Amygdala (tissue), 56 donors: ENCODE measurements around the gene IMMP2L.
"Not testable (repeated sequence)": the region's sequence is repeated elsewhere in the genome, so short reads cannot be mapped to it uniquely, and the experiment has no call there.

Source experiments
- DNase-seq, 56 donors: peaks; one replicate each; lab custom pipeline; 2025; lab: John Stamatoyannopoulos, UW

The IMMP2L gene

GRCh38 chr7:110987127-110987693 lies 575.1 kb downstream of the IMMP2L start:
- DNase-seq, result no peak

- no peak for DNase-seq
Observed at GRCh38 chr7:110983822-110984456, 578.4 kb downstream of the IMMP2L start.

GRCh38 chr7:110977127-110977737 lies 585.1 kb downstream of the IMMP2L start:
- DNase-seq, result no peak

GRCh38 chr7:110975486-110975885 lies 586.8 kb downstream of the IMMP2L start:
- DNase-seq, result no peak

GRCh38 chr7:110974441-110974840 lies 587.9 kb downstream of the IMMP2L start:
- DNase-seq, result peak in 4 of 56 donors; percentile 0 to 6 (median 4)

GRCh38 chr7:110973196-110973990 lies 588.9 kb downstream of the IMMP2L start:
- peak in 1 of 56 donors; percentile 1 for DNase-seq

GRCh38 chr7:110964775-110965174 lies 597.5 kb downstream of the IMMP2L start:
- no peak for DNase-seq

GRCh38 chr7:110962826-110963225 lies 599.5 kb downstream of the IMMP2L start:
- no peak for DNase-seq

- DNase-seq, result no peak
Observed at GRCh38 chr7:110962374-110962773, 599.9 kb downstream of the IMMP2L start.

GRCh38 chr7:110960811-110961210 lies 601.5 kb downstream of the IMMP2L start:
- DNase-seq, result no peak

- no peak for DNase-seq
Observed at GRCh38 chr7:110948280-110948679, 614.0 kb downstream of the IMMP2L start.

- DNase-seq, result no peak
Observed at GRCh38 chr7:110947408-110947807, 614.9 kb downstream of the IMMP2L start.

- no peak for DNase-seq
Observed at GRCh38 chr7:110944966-110945644, 617.2 kb downstream of the IMMP2L start.

- DNase-seq, result no peak
Observed at GRCh38 chr7:110944448-110944847, 617.8 kb downstream of the IMMP2L start.

- no peak for DNase-seq
Observed at GRCh38 chr7:110943701-110944345, 618.5 kb downstream of the IMMP2L start.

GRCh38 chr7:110941385-110941784 lies 620.9 kb downstream of the IMMP2L start:
- DNase-seq, result no peak

- no peak for DNase-seq
Observed at GRCh38 chr7:110940756-110941155, 621.5 kb downstream of the IMMP2L start.

GRCh38 chr7:110938165-110938564 lies 624.1 kb downstream of the IMMP2L start:
- DNase-seq, result no peak

- not testable (repeated sequence) for DNase-seq
Observed at GRCh38 chr7:110936665-110937064, 625.6 kb downstream of the IMMP2L start.
